ENCODE data around the gene BHLHE40.

The BHLHE40 gene

DNA sequence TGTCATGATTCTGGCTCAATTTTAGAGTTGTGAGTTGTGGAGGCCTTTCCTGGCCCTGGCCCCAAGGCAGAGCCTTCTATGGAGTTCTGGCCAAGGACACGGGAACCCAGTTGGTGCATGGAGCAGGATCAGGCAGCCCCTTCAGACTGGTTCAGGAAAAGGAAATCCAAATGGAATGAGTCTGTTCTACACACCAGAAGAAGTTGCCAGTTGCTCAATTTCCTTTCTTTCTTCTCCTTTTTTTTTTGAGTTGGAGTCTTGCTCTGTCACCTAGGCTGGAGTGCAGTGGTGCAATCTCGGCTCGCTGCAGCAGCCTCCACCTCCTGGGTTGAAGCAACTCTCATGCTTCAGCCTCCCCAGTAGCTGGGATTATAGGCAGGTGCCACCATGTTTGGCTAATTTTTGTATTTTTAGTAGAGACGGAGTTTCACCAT is 28.9 kb upstream of the BHLHE40 start:
- no peak overlapping the region for H3K4me3 ChIP-seq (ENCODE audit: low read depth, low read length)
- H3K4me1 ChIP-seq (ENCODE audit: control insufficient read depth, insufficient read depth, low read length), result no peaks in the 10 kb centered on the region
- TF ChIP-seq WT1 (tag by site-specific recombination; IDR thresholded peaks at IDR 0.05) (no peak), ZNF621 (tag by site-specific recombination; IDR thresholded peaks at IDR 0.05) (no peak), HOXA7 (CRISPR knock-in tag; IDR thresholded peaks at IDR 0.05; ENCODE audit: borderline replicate concordance) (no peak), ZNF146 (tag by site-specific recombination; IDR thresholded peaks at IDR 0.05) (no peak), ZNF404 (tag by site-specific recombination; IDR thresholded peaks at IDR 0.05) (no peak), ZNF549 (tag by site-specific recombination; IDR thresholded peaks at IDR 0.05) (no peak), REPIN1 (tag by site-specific recombination; IDR thresholded peaks at IDR 0.05; ENCODE audit: low read depth) (no peak), YY1 (tag by site-specific recombination; IDR thresholded peaks at IDR 0.05) (no peak), ZXDB (tag by site-specific recombination; IDR thresholded peaks at IDR 0.05) (no peak), ZNF202 (tag by site-specific recombination; IDR thresholded peaks at IDR 0.05; ENCODE audit: borderline replicate concordance) (no peak), ZNF530 (tag by site-specific recombination; IDR thresholded peaks at IDR 0.05; ENCODE audit: low read depth) (no peak), ZNF433 (tag by site-specific recombination; IDR thresholded peaks at IDR 0.05; ENCODE audit: low read depth) (no peak)
- TF ChIP-seq, protein P1, sequence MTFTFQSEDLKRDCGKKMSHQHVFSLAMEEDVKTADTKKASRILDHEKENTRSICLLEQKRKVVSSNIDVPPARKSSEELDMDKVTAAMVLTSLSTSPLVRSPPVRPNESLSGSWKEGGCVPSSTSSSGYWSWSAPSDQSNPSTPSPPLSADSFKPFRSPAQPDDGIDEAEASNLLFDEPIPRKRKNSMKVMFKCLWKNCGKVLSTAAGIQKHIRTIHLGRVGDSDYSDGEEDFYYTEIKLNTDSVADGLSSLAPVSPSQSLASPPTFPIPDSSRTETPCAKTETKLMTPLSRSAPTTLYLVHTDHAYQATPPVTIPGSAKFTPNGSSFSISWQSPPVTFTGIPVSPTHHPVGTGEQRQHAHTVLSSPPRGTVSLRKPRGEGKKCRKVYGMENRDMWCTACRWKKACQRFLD (tag by site-specific recombination; IDR thresholded peaks at IDR 0.05), result no peak
- TF ChIP-seq, protein P2, sequence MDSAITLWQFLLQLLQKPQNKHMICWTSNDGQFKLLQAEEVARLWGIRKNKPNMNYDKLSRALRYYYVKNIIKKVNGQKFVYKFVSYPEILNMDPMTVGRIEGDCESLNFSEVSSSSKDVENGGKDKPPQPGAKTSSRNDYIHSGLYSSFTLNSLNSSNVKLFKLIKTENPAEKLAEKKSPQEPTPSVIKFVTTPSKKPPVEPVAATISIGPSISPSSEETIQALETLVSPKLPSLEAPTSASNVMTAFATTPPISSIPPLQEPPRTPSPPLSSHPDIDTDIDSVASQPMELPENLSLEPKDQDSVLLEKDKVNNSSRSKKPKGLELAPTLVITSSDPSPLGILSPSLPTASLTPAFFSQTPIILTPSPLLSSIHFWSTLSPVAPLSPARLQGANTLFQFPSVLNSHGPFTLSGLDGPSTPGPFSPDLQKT (IDR thresholded peaks at IDR 0.05; ENCODE audit: borderline replicate concordance, low read depth, low read length), result no peak
- TF ChIP-seq, protein P3, sequence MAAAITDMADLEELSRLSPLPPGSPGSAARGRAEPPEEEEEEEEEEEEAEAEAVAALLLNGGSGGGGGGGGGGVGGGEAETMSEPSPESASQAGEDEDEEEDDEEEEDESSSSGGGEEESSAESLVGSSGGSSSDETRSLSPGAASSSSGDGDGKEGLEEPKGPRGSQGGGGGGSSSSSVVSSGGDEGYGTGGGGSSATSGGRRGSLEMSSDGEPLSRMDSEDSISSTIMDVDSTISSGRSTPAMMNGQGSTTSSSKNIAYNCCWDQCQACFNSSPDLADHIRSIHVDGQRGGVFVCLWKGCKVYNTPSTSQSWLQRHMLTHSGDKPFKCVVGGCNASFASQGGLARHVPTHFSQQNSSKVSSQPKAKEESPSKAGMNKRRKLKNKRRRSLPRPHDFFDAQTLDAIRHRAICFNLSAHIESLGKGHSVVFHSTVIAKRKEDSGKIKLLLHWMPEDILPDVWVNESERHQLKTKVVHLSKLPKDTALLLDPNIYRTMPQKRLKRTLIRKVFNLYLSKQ (tag by site-specific recombination; IDR thresholded peaks at IDR 0.05; ENCODE audit: borderline replicate concordance), result no peak
- TF ChIP-seq, protein P4, sequence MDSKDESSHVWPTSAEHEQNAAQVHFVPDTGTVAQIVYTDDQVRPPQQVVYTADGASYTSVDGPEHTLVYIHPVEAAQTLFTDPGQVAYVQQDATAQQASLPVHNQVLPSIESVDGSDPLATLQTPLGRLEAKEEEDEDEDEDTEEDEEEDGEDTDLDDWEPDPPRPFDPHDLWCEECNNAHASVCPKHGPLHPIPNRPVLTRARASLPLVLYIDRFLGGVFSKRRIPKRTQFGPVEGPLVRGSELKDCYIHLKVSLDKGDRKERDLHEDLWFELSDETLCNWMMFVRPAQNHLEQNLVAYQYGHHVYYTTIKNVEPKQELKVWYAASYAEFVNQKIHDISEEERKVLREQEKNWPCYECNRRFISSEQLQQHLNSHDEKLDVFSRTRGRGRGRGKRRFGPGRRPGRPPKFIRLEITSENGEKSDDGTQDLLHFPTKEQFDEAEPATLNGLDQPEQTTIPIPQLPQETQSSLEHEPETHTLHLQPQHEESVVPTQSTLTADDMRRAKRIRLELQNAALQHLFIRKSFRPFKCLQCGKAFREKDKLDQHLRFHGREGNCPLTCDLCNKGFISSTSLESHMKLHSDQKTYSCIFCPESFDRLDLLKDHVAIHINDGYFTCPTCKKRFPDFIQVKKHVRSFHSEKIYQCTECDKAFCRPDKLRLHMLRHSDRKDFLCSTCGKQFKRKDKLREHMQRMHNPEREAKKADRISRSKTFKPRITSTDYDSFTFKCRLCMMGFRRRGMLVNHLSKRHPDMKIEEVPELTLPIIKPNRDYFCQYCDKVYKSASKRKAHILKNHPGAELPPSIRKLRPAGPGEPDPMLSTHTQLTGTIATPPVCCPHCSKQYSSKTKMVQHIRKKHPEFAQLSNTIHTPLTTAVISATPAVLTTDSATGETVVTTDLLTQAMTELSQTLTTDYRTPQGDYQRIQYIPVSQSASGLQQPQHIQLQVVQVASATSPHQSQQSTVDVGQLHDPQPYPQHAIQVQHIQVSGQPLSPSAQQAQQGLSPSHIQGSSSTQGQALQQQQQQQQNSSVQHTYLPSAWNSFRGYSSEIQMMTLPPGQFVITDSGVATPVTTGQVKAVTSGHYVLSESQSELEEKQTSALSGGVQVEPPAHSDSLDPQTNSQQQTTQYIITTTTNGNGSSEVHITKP (tag by site-specific recombination; IDR thresholded peaks at IDR 0.05), result no peak
- H3K9me3 ChIP-seq (ENCODE audit: control insufficient read depth, insufficient read depth, low read depth, low read length), result no peaks in the 10 kb centered on the region
- H3K27ac ChIP-seq (ENCODE audit: extremely low read depth, low read depth, low read length), result no peak overlapping the region
- no peaks in the 10 kb centered on the region for H3K36me3 ChIP-seq (ENCODE audit: control insufficient read depth in 2 of 2, insufficient read depth in 1 of 2, low read length in 2 of 2)
- ChIA-PET CTCF (interaction anchor here (1.7 kb wide), 1 partner anchor 27 kb away, joined by 8 read pairs; no protein-coding TSS in a partner anchor), POLR2A (no interaction called here)

DNA sequence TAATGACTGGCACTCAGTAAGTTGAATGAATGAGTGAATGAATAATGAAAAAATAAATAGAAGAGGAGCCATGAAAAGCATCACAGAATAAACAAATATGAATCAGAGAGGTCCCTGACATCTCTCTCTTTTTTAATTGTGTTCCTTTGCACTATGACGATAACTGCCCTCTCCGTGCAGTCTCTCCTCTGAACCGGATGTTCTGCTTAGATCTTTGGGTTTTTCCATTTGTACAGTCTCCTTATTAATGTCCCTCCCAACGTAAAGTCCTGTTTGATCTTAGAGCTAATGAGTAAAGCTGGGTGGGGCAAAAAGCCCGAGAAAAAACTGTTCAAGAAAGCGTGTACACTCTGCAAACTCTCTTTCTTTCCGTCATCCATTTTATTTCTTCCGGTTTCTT is 28.3 kb upstream of the BHLHE40 start:
- Histone ChIP-seq H3K9me3 (ENCODE audit: control insufficient read depth, insufficient read depth, low read depth, low read length) (no peaks in the 10 kb centered on the region), H3K4me3 (ENCODE audit: low read depth, low read length) (no peak overlapping the region), H3K4me1 (ENCODE audit: control insufficient read depth, insufficient read depth, low read length) (no peaks in the 10 kb centered on the region), H3K36me3 (ENCODE audit: control insufficient read depth in 2 of 2, insufficient read depth in 1 of 2, low read length in 2 of 2) (no peaks in the 10 kb centered on the region), H3K27ac (ENCODE audit: extremely low read depth, low read depth, low read length) (no peak overlapping the region)
- ChIA-PET CTCF (interaction anchor here (0.6 kb wide), 1 partner anchor 276 kb away, joined by 3 read pairs; no protein-coding TSS in a partner anchor), POLR2A (no interaction called here)
- no peak for TF ChIP-seq ZNF19 (tag by site-specific recombination; IDR thresholded peaks at IDR 0.05; ENCODE audit: low read depth)
- no peak for TF ChIP-seq ZNF223 (tag by site-specific recombination; IDR thresholded peaks at IDR 0.05)
- no peak for TF ChIP-seq ZNF148 (tag by site-specific recombination; IDR thresholded peaks at IDR 0.05; ENCODE audit: borderline replicate concordance)
- TF ChIP-seq ZNF335 (tag by site-specific recombination; conservative IDR thresholded peaks at IDR 0.05), result no peak
- no peak for TF ChIP-seq ZNF473 (tag by site-specific recombination; IDR thresholded peaks at IDR 0.05)
- TF ChIP-seq ZNF354C (tag by site-specific recombination; IDR thresholded peaks at IDR 0.05; ENCODE audit: borderline replicate concordance, low read depth), result no peak
- TF ChIP-seq, protein P5, sequence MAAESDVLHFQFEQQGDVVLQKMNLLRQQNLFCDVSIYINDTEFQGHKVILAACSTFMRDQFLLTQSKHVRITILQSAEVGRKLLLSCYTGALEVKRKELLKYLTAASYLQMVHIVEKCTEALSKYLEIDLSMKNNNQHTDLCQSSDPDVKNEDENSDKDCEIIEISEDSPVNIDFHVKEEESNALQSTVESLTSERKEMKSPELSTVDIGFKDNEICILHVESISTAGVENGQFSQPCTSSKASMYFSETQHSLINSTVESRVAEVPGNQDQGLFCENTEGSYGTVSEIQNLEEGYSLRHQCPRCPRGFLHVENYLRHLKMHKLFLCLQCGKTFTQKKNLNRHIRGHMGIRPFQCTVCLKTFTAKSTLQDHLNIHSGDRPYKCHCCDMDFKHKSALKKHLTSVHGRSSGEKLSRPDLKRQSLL (tag by site-specific recombination; IDR thresholded peaks at IDR 0.05), result no peak
- no peak for TF ChIP-seq ZSCAN23 (tag by site-specific recombination; IDR thresholded peaks at IDR 0.05)
- no peak for TF ChIP-seq ZNF670 (tag by site-specific recombination; IDR thresholded peaks at IDR 0.05; ENCODE audit: low read depth)
- no peak for TF ChIP-seq ZXDB (tag by site-specific recombination; IDR thresholded peaks at IDR 0.05)

Measured in HEK293 (cell line).